NCI-H748 (cell line): ENCODE data around the gene POLA1.
"Not testable (repeated sequence)": the region's sequence is repeated elsewhere in the genome, so short reads cannot be mapped to it uniquely, and the experiment has no call there.

Experiments used
- DNase-seq: peaks from one replicate; lab custom pipeline; 2025; ENCODE audit not compliant: unreplicated experiment; lab: John Stamatoyannopoulos, UW

The POLA1 gene

GRCh38 chrX:24789047-24789446 lies 95.3 kb downstream of the POLA1 start:
- DNase-seq: no peak

- no peak for DNase-seq
Observed at GRCh38 chrX:24790166-24790565, 96.4 kb downstream of the POLA1 start.

- peak; percentile 13 for DNase-seq
Observed at GRCh38 chrX:24796204-24796603, 102.5 kb downstream of the POLA1 start.

- no peak for DNase-seq
Observed at GRCh38 chrX:24799078-24799477, 105.4 kb downstream of the POLA1 start.

GRCh38 chrX:24799565-24799964 lies 105.8 kb downstream of the POLA1 start:
- no peak for DNase-seq

GRCh38 chrX:24805201-24805600 lies 111.5 kb downstream of the POLA1 start:
- no peak for DNase-seq

GRCh38 chrX:24819807-24820206 lies 126.1 kb downstream of the POLA1 start:
- not testable (repeated sequence) for DNase-seq

- DNase-seq: no peak
Observed at GRCh38 chrX:24828147-24828546, 134.4 kb downstream of the POLA1 start.

GRCh38 chrX:24828600-24828999 lies 134.9 kb downstream of the POLA1 start:
- DNase-seq: no peak

- DNase-seq: no peak
Observed at GRCh38 chrX:24833695-24834094, 140.0 kb downstream of the POLA1 start.

GRCh38 chrX:24837966-24838365 lies 144.2 kb downstream of the POLA1 start:
- DNase-seq: no peak

- DNase-seq: peak; percentile 48
Observed at GRCh38 chrX:24838629-24839028, 144.9 kb downstream of the POLA1 start.

- DNase-seq: no peak
Observed at GRCh38 chrX:24839331-24839730, 145.6 kb downstream of the POLA1 start.

GRCh38 chrX:24842486-24842885 lies 148.8 kb downstream of the POLA1 start:
- no peak for DNase-seq

GRCh38 chrX:24846550-24847150 lies 152.9 kb downstream of the POLA1 start:
- DNase-seq: peak; percentile 91

- DNase-seq: no peak
Observed at GRCh38 chrX:24851289-24851688, 157.6 kb downstream of the POLA1 start.

GRCh38 chrX:24851780-24852179 lies 158.1 kb downstream of the POLA1 start:
- DNase-seq: no peak

- no peak for DNase-seq
Observed at GRCh38 chrX:24858004-24858746, 164.5 kb downstream of the POLA1 start.

- no peak for DNase-seq
Observed at GRCh38 chrX:24859211-24859841, 165.6 kb downstream of the POLA1 start.

GRCh38 chrX:24860140-24860539 lies 166.4 kb downstream of the POLA1 start:
- no peak for DNase-seq

GRCh38 chrX:24862343-24862742 lies 168.6 kb downstream of the POLA1 start:
- DNase-seq: no peak

- DNase-seq: not testable (repeated sequence)
Observed at GRCh38 chrX:24863779-24864178, 170.1 kb downstream of the POLA1 start.
